Parathyroid adenoma (tissue), 2 donors: ENCODE measurements around the gene ZNF254.
"Not testable (repeated sequence)": the region's sequence is repeated elsewhere in the genome, so short reads cannot be mapped to it uniquely, and the experiment has no call there.

Experiments used
- H2AFZ ChIP-seq: fragments of 300-600 bp; sonication (generic); one replicate; pipeline ENCODE4 v1.7.0; 2017; ENCODE audit warnings: antibody characterized with exemption, mild to moderate bottlenecking
- H3K27ac ChIP-seq: fragments of 300-600 bp; sonication (generic); one replicate; pipeline ENCODE4 v1.7.0; 2017
- H3K27me3 ChIP-seq: fragments of 300-600 bp; sonication (generic); one replicate; pipeline ENCODE4 v1.7.0; 2017; ENCODE audit warnings: low read length; ENCODE audit not compliant: control insufficient read depth, insufficient read depth
- H3K36me3 ChIP-seq: fragments of 300-600 bp; sonication (generic); one replicate; pipeline ENCODE4 v1.7.0; 2017; ENCODE audit warnings: low read length; ENCODE audit not compliant: control insufficient read depth, insufficient read depth
- H3K4me1 ChIP-seq: fragments of 300-600 bp; sonication (generic); one replicate; pipeline ENCODE4 v1.7.0; 2017; ENCODE audit warnings: control low read depth
- H3K4me2 ChIP-seq: fragments of 300-600 bp; sonication (generic); one replicate; pipeline ENCODE4 v1.7.0; 2017; ENCODE audit warnings: low read length
- H3K4me3 ChIP-seq: fragments of 300-600 bp; sonication (generic); one replicate; pipeline ENCODE4 v1.7.0; 2017; ENCODE audit warnings: low read depth, low read length
- H3K79me2 ChIP-seq: fragments of 300-600 bp; sonication (generic); one replicate; pipeline ENCODE4 v1.7.0; 2017; ENCODE audit warnings: control low read depth
- H3K9ac ChIP-seq: fragments of 300-600 bp; sonication (generic); one replicate; pipeline ENCODE4 v1.7.0; 2017; ENCODE audit warnings: mild to moderate bottlenecking
- H3K9me3 ChIP-seq: fragments of 300-600 bp; sonication (generic); one replicate; pipeline ENCODE4 v1.7.0; 2017; ENCODE audit warnings: low read length; ENCODE audit not compliant: control insufficient read depth
- CTCF ChIP-seq: fragments of 300-600 bp; sonication (generic); IDR thresholded peaks from one replicate; pipeline ENCODE4 v1.7.0; 2017; ENCODE audit warnings: antibody characterized with exemption, mild to moderate bottlenecking
- donor health status: primary hyperparathyroidism.

Gene ZNF254

GRCh38 chr19:24074720-24075454, 12.1 kb upstream of the ZNF254 start:
- no peak for TF ChIP-seq CTCF
- H3K36me3 ChIP-seq = no peaks in the 10 kb centered on the region
- H3K4me2 ChIP-seq = no peak overlapping the region
- H3K27ac ChIP-seq = no peak overlapping the region
- H3K79me2 ChIP-seq = no peaks in the 10 kb centered on the region
- H3K9me3 ChIP-seq = no peaks in the 10 kb centered on the region
- no peak overlapping the region for H2AFZ ChIP-seq
- peaks cover 26% of the 10 kb centered on the region for H3K4me1 ChIP-seq
- no peaks in the 10 kb centered on the region for H3K27me3 ChIP-seq
- H3K4me3 ChIP-seq = no peak overlapping the region
- no peak overlapping the region for H3K9ac ChIP-seq

GRCh38 chr19:24075530-24075929, 11.5 kb upstream of the ZNF254 start:
- H2AFZ ChIP-seq, H3K36me3 ChIP-seq, H3K27me3 ChIP-seq, H3K4me2 ChIP-seq, H3K9me3 ChIP-seq, H3K4me3 ChIP-seq, H3K27ac ChIP-seq, H3K9ac ChIP-seq, H3K79me2 ChIP-seq: not testable (repeated sequence)
- H3K4me1 ChIP-seq = peaks cover 26% of the 10 kb centered on the region

GRCh38 chr19:24078680-24079079, 8.3 kb upstream of the ZNF254 start:
- H3K79me2 ChIP-seq = no peaks in the 10 kb centered on the region
- no peak overlapping the region for H2AFZ ChIP-seq
- no peak for TF ChIP-seq CTCF
- no peaks in the 10 kb centered on the region for H3K9me3 ChIP-seq
- peaks cover 21% of the 10 kb centered on the region for H3K4me1 ChIP-seq
- H3K4me3 ChIP-seq = no peak overlapping the region
- no peak overlapping the region for H3K9ac ChIP-seq
- peak overlapping the region; percentile 9 for H3K4me2 ChIP-seq
- no peaks in the 10 kb centered on the region for H3K27me3 ChIP-seq
- H3K36me3 ChIP-seq = no peaks in the 10 kb centered on the region
- peak overlapping the region; percentile 13 for H3K27ac ChIP-seq

GRCh38 chr19:24081056-24081455, 5.9 kb upstream of the ZNF254 start:
- Histone ChIP-seq H3K4me3 (no peak overlapping the region), H3K9me3 (no peaks in the 10 kb centered on the region), H2AFZ (no peak overlapping the region), H3K4me1 (peaks cover 15% of the 10 kb centered on the region), H3K9ac (no peak overlapping the region), H3K36me3 (no peaks in the 10 kb centered on the region), H3K27me3 (no peaks in the 10 kb centered on the region), H3K4me2 (no peak overlapping the region), H3K79me2 (no peaks in the 10 kb centered on the region), H3K27ac (no peak overlapping the region)
- no peak for TF ChIP-seq CTCF

- Histone ChIP-seq H3K79me2 (no peaks in the 10 kb centered on the region), H3K4me1 (peaks cover 12% of the 10 kb centered on the region), H3K36me3 (no peaks in the 10 kb centered on the region), H3K4me3 (no peak overlapping the region), H2AFZ (no peak overlapping the region), H3K9me3 (no peaks in the 10 kb centered on the region), H3K9ac (no peak overlapping the region), H3K27ac (no peak overlapping the region), H3K27me3 (no peaks in the 10 kb centered on the region), H3K4me2 (no peak overlapping the region)
- TF ChIP-seq CTCF = no peak
These were observed 11.4 kb downstream of the ZNF254 start for GRCh38 chr19:24098359-24098758.
